HG03045 (cell line): ENCODE measurements around the gene GGT6.

Source experiments
- ATAC-seq: cut with Tn5 transposase; IDR thresholded peaks from one replicate; pipeline ENCODE4 v1.9.1; 2021; ENCODE audit warnings: mild to moderate bottlenecking, moderate library complexity; ENCODE audit not compliant: unreplicated experiment

The GGT6 gene

DNA sequence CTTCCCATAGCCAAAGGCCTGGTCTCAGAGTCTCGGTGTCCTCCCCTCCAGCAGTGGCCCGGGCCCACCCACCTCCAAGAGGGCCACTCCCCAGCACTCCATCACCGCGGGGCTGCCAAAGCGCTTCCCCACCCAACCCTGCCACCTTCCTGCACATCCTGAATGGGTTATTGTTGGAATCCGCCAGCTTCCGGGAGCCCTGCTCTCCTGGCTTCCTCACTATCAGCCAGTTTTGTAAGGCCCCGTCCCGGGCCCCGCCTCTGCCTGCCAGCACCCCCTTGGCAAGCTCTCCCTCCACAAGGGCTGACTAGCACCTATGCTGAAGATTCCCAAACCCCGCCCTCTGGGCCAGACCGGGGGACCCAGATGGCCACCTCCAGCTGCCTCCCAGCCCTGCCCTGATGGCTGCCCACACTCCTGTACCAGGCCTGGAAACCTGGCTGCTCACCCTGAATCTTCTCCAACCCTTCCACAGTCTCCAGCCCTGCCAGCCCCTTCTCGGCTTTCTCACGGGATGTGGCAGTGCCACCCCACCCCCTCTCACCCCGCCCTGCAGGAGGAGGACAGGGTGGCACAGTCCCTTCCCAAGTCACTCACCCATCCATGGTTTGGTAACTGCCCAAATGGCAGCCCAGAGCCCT lies 19.6 kb downstream of the GGT6 start:
- no peak for ATAC-seq

DNA sequence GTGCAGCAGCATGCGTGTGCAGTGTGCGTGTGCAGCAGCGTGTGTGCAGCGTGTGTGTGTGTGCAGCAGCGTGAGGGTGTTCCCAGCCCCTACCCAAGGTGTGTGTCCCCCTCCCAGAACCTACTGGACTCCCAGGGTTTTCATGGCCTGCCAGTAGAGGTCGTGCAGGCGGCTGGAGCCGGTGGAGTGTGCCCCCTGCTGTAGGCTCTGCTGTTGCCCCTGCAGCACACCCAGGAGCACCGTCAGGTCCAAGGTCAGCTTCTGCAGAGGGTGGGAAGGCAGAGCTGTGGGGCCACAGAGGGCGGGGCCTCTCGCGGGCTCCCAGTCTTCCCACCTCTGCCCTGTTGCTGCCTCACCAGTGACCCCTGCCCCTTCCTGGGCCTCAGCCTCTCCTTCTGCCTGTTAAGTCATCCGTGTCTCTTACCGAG lies 20.1 kb downstream of the GGT6 start:
- no peak for ATAC-seq

DNA sequence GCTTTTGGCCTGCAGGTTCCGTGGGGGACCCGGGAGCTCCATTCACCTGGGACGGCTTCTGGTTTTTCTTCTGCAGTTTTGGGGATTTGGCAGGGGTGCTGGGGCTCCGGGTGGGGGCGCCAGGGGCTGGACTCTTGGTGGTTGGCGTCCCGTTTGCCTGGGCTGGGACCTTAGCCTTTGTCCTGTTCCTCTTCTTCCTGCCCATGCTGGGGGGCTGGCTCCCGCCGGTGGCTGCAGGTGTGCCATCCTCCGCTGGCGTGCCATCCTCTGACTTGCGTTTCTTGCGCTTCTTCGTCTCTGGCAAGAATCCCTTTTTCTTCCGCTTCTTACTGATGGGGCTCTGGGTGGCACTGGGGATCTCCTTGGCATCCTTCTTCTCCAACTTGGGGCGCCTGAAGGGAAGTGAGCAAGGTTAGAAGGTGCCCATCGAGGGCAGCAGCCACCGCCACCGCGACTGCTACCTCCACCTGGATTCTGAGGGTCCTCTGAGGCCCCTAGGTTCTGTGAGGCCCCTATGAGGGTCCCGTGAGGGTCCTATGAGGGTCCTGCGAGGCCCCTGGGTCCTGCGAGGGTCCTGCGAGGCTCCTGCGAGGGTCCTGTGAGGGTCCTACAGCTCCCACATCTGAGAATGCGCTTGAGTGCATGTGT lies 20.7 kb downstream of the GGT6 start:
- ATAC-seq: no peak

DNA sequence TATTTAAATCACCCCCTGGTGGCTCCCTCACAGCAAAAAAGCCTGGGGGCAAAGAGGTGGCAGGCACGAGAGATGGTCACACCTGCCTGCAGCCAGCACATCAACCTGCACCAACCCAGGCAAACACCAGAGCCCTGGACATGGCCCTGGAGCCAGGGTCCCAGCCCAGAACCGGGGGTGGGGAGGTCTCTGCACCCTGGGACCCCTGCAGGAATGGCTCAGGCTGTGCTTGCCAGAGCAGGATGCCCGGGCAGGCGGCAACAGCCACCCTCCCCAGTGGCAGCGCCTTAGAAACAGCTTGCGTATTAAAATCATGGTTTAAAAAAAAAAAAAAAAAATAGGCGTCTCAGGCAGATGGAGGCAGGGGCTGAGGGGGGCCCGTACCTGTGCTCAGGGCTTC lies 21.4 kb downstream of the GGT6 start:
- ATAC-seq: no peak

DNA sequence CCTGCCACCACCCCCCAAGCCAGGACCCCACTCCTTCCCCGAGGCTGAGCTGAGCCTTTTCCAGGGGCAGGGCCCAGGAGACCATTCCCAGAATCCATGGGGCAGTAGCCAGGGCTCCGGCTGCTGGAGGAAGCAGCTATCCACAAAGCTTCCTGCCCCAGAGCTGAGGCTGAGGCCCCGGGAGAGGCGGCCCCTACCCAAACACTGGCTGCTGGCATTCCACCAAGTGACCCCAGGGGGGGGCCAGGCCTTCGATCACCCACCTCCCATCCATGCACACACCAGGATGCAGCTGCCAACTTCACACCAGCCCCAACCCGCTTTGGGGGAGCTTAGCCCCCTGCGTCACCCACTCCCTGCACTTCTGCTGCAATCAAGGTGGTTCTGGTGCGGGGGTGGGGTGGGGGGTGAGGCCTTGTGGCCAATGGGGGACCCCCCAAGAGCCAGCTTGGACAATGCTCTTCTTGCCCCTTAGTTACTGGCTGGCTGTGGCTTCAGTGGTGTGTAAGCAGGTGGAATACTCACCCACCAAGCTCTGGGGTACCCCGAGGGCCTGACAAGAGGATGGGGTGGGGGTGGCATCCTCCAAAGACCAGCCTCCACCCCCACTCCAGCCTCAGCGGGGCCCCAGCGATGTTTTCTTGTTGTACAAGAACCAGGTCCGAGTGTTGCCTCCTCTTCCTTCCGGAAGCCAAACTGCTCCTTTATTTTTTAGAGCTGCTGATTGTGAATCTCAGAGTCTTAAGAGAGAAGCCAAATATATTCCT lies 22.0 kb downstream of the GGT6 start:
- no peak for ATAC-seq

DNA sequence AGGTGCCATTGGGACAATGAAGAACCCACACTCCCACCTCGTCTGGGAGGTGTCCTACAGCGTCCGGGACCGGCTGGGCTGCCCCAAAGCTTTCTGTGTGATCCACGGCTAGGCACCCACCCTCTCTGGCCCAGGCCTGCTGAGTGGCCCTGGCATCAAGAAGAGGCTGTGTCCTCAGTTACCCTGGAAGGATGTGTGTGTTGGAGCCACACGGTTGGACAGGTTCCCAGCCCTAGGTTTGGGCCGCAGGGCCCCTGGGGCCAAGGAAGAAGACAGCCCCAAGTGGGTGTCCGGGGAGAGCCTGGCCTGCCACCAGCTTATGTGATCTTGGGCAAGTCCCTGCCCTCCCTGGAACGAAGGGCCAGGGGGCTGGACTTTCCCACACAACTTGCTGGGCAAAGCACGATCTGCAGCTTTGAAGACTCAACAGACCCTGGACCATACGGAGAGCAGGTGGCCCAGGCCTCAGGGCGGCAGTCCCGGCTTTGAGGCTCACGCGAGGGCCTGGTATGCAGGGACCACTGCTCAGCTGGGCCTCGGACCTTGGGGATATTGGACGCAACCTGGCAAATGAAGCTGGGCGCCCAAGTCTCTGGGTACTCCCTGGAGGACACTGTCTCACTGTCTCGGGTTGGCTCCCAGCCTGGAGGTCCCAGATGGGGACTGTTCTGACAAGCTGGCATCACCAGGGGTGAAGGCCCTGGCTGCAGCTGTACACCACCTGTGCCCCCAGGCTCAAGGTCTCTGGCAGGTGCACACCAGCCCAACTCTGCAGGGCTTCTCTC lies 22.7 kb downstream of the GGT6 start:
- ATAC-seq: no peak

DNA sequence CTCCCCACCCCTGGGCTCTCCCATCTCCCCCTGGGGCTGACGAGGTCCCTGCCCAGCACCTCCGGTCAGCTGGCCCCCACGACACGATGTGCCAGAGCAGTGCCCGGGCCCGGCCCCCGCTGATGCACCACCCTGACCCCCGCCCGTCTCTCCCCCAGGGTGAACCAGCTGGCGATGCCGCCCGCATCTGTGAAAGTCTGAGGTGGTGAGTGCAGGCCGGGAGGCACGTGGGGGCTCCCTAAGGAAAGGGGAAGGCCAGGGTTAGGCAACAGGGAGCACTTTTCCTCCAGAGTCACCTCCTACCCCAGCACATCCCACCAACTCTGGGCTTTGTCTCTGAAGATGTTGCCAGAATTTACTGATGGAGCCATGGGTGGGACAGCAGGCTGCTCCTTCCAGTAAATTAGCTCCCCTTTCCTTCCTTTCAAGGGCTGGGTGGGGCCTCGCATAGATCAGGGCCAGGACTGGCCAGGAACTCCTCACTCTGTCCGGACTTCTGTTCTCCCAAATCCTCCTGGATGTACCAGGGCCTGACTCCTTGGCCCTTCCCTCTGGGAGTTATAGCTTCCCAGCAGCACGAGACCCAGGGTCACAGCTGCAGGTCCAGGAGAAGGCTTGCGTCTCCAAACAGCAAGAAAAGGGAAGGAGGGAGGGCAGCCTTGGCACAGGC lies 23.5 kb downstream of the GGT6 start:
- no peak for ATAC-seq

DNA sequence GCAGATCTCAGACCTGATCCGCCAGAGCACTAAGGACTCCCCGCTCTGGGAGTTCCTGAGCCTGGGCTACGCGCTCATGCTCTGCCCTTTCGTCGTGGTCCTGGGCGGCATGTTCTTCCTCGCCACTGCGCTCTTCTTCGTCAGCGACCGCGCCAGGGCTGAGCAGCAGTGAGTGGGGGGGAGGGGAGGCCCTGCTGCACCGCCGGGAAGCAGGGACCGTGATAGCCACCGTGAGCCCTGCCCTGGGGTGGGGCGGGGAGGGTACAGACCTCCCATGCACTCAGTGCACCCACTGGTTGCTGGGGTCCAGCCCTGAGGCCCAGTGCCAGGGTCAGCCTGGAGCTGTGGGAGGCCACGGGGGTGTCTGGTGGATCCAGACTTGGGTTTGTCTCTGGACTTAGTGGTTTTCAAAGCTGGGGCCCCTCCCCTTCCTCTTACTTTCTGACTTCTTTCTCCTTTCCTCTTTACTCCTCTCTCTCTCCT lies 24.1 kb downstream of the GGT6 start:
- ATAC-seq: no peak

DNA sequence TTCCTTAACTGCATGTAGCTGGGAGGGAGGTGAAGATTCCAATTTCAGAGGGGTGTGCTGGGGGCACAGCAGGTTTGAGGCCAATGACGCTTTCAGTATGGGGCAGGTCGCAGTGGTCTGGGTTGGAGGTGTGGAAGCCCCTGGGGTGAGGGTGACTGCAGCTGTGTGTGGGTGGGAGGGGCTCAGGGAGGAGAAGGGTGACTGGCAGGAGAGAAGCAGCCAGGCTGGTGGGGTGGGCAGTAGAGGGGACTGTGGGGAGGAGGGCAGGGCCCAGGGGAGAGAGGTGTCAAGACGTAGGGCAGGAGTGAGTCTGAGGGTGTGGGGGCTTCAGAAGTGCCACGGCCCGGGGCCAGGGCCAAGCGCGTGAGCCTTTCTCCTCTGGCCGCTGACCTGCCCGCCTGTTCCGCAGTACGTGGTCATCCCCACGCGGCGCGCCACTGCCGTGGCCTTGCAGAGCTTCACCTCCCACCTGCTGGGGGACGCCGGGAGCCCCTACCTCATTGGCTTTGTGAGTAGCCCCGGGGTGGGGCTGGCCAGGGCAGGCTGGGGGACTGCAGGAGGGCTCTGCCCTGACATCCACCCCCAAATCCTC lies 24.6 kb downstream of the GGT6 start:
- no peak for ATAC-seq

DNA sequence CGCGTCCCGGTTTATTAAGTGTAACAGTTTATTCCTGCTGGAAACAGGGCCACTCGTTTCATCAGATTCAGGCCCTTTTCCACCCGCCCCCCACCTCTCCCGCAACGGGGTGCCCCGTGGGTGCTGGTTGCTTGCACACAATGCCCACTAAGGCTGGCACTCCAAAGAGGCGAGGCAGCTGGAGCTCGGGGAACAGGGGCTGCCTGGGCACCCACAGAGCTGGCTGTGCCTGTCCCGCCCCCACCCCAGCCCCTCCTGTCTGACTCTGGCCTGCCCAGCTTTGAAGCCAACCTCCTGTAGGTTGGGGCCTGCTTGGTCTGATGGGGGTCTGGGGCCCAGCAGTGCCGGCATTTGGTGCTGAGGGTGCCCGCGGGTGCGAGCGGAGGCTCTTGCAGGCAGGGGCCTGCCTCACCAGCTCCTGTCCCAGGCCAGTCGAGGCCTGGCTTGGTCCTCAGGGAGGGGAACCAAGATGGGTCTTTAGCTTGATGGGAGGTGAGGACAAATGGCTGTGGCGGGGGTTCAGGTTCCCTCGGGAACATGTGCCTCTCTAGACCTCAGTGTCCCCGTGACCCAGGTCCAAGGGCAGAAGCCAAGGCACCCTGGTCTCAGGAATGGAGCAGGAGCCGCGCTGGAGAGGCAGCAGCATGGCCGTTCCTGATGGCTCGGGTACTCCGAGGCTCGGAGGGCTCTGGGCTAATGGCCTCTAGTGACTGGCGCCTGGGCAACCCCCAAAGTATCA lies 25.3 kb downstream of the GGT6 start:
- ATAC-seq: no peak

DNA sequence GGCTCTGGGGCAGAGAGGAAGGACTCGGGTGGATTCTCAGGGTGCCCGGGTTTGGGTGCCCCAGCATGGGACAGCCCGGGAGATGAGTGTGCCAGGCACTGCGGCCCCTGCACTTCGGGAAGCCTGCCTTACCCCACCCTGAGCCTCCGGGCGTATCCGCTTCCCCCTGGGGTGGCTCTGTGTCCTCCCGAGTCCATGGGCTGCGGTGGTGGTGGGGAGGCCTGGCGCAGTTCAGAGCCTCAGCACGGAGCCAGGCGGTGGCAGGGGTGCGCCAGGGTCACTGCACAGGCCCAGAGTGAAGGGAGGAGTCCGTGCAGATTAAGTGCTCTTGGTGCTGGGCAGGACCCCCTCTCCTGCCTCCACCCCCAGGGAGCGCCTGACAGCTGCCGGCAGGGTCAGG lies 25.9 kb downstream of the GGT6 start:
- no peak for ATAC-seq

DNA sequence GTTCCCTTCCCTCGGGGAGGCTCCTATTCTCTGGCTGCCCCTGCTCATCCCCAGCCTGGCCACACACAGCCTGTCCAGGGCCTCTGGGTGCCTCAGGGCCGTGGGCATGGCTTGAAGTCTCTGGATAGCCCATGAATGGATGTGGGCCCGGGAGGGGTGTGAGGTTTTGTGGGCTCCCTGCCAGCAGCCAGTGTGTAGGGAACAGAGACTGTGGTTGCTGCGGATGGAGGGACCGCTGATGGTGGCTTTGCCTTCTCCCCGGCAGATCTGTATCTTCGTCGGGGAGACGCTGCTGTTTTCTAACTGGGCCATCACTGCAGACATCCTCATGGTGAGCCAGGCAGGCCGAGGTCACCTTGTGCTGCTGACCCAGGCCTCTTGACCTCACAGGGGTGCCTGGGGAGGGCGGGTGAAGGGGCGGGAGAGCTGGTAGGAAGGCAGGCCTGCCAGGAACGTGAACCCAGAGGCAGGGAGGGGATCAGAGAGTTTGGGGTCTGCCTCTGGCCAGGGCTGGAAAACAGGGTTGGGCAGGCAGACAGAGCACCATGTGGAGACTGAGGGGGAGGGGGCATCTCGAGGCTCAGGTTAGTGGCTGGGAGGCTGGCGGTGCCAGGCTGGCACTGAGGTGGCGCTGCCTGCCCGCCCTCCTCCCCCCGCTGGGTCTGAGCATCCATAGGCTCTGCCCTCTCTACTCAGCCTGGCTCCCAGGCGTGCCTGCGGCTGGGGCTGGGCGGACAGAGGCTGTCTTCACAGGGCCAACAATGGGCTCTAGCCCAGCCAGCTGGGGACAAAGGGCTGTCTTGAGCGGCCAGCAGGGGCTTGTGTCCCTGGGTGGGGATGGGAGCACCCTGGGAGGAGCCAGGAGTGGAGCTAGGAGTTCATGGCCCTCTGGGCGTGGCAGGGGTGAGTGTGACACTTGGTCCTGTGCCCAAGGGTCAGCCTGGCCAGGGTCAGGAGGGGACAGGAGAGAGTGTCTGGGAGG lies 26.6 kb downstream of the GGT6 start:
- no peak for ATAC-seq

DNA sequence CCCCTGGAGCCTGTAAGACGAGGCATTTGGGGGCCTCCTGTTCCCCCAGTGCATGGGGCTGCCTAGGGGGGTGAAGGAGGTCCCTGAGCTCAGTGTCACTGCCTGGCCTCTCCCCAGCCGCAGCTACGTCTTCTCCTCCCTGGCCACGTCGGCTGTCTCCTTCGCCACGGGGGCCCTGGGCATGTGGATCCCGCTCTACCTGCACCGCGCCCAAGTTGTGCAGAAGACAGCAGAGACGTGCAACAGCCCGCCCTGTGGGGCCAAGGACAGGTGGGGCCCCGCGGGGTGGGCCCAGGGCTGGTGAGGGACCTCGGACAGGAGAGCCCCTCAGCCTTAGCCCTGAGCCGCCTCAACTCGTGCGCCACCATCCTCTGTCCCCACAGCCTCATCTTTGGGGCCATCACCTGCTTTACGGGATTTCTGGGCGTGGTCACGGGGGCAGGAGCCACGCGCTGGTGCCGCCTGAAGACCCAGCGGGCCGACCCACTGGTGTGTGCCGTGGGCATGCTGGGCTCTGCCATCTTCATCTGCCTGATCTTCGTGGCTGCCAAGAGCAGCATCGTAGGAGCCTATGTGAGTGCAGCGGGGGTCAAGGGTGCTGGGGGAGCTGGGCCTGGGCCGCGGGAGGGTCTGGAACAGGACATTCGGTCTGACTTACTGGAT lies 27.4 kb downstream of the GGT6 start:
- ATAC-seq: no peak

DNA sequence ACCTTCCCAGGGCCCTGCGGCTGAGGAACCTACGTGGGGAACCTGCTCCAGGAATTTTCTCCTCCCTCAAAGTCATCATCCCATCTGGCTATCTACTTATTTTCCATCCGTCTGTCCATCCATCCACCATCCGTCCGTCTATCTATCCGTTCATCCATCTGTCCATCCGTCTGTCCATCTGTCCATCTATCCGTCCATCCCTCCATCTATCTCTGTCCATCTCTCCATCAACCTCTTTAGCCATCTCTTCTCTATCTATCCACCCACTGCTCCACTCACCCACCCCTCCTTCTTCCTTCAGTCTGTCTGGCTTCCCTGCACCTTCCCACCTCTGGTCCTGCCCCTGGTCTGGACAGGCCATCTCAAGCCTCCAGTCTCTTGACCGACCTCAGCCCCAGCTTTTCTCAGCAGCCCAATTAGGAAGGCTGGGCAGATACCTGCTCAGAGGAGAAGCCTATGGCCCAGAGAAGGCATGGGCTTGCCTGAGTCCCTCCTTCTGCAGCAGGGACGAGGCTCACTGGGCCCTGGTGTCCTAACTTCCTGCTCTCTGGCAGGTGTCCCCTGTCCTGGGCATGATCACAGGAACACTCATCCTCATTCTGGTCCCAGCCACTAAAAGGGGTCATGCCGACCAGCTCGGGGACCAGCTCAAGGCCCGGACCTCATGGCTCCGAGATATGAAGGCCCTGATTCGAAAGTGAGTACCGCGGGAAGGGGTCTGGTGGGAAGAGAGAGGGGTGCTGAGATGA lies 28.2 kb downstream of the GGT6 start:
- ATAC-seq: no peak

DNA sequence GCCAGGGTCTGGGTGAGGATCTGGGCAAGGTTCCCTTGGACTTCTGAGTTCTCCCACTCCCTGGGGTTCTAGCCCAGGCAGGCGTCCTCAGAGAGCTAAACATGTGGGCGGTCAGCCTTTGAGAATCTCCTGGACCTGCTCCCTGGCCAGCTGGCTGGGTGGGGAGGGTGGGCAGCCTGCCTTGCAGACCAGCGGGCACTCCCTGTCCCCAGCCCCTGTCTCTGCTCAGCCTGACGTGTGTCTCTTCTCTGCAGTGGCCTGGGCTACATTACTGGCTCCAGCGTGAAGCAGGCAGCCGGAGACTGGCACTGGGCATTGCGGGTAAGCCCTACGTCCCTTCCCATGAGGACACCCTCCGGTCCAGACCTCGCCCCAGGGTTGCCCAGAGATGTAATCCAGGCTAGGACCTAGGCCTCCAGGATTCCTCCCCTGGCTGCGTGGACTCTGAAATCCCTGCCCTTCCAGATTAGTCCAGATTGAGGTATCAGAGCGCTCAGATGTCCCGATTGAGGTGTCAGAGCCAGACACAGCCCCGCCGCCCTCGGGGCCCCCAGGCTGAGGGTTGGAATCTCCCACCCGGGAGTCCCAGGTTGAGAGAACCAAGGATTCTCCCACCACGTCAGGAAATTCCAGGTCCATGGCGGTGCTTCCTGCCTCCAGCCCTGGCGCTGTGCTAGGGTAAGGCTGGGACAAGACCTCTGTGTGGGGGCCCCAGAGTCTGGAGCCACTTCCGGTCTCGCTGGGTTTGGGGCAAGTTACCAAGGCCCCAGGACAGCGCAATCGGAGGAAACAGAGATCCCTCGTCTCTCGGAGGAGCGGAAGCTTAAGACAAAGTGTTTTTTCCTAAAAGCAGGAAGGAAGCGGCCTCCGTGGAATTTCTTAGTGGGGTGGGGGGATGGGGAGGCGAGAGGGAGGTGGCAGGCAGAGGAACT lies 29.3 kb downstream of the GGT6 start:
- ATAC-seq: no peak

DNA sequence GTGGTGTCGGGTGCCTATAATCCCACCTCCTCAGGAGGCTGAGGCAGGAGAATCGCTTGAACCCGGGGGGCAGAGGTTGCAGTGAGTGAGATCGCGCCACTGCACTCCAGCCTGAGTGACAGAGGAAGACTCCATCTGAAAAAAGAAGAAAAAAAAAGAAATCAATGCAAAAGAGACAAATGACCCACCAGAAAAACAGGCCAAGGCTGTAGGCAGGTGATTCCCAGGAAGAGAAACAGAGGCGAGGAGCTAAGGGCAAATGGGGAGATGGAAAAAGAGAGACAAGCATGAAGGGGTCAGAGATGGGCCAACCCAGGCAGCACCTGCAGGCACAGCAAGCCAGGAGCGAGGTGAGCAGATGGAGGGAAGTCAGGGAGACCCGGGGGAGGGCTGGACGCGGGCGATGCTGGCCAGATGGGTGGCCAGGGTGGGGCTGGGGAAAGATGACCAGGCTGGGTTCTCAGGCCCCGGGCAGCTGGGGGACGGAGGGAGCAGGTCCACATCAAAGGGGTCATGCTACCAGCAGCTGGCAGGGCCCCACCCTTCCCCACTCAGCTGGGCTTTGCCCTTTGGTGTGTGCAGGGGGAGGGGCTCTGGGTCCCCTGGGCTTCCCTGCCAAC lies 30.7 kb downstream of the GGT6 start:
- no peak for ATAC-seq
